Body of pancreas (tissue), 4 donors: ENCODE data around the gene CHPF2. TPM values are rescaled to one million over a fixed set of nuclear protein-coding genes. Genes with fewer than 3 reads are reported as not detected.
A peak's percentile ranks its signal among the peaks of the same experiment; 100 is the strongest.

Experiments
- ATAC-seq: fragments of 150-250 bp; one replicate; pipeline ENCODE4 v1.9.1; 2016
- DNase-seq, 4 donors: peaks; one replicate each; pipeline ENCODE4 v3.0.0-alpha.2; 2019
- H3K27ac ChIP-seq, 4 donors: fragments of 200-600 bp; sonication (generic); 1 replicate in 3 of 4; 2 replicates in 1 of 4; pipeline versions ENCODE4 v1.5.1 to v1.6.1; 2016 to 2019; ENCODE audit warnings: mild to moderate bottlenecking in 1 of 4, mixed read lengths in 1 of 4, moderate library complexity in 1 of 4
- H3K27me3 ChIP-seq, 2 donors: fragments of 200-600 bp; sonication (generic); one replicate each; pipeline ENCODE4 v1.6.0; 2016; ENCODE audit warnings: mild to moderate bottlenecking in 1 of 2
- H3K36me3 ChIP-seq, 2 donors: fragments of 200-600 bp; sonication (generic); replicated peaks in 1 of 2; 2 replicates each; pipeline ENCODE4 v1.5.1; 2016; ENCODE audit warnings: low read depth in 2 of 2; ENCODE audit not compliant: insufficient read depth in 1 of 2
- H3K4me1 ChIP-seq: fragments of 200-600 bp; sonication (generic); one replicate; pipeline ENCODE4 v1.6.0; 2016
- H3K4me3 ChIP-seq, 2 donors: fragments of 200-600 bp; sonication (generic); 1 replicate in 1 of 2; 2 replicates in 1 of 2; pipeline ENCODE4 v1.5.1; 2016 to 2019
- H3K9me3 ChIP-seq, 3 donors: fragments of 200-600 bp; sonication (generic); 1 replicate in 2 of 3; 2 replicates in 1 of 3; pipeline ENCODE4 v1.5.1; 2016
- POLR2A ChIP-seq, 3 donors: fragments of 450-650 bp; IDR thresholded peaks; one replicate each; pipeline ENCODE4 v1.6.1; 2016; ENCODE audit warnings: antibody characterized with exemption in 3 of 3, mild to moderate bottlenecking in 2 of 3
- WGBS, 2 donors: methylation state at CpG; one replicate each; pipeline ENCODE4 v1.1.5; 2017; 5-methylcytosine and 5-hydroxymethylcytosine counted together
- intact Hi-C: fragments of 100-400 bp; cut with DNase I; formaldehyde crosslinking; loops from one replicate; pipeline ENCODE4 v1.15.1; 2023
- total RNA-seq, 2 donors: library from RNA; depleted of rRNA; stranded (reverse); fragments of >200 nt; gene quantifications; one replicate each; pipeline ENCODE4 v1.1.0, GENCODE V29; 2016
- TF ChIP-seq, protein P1 (sequence below), 7 experiments: fragments of 450-650 bp in 4 of 7; fragments of 200-600 bp in 3 of 7; sonication (generic) in 3 of 7; IDR thresholded peaks; one replicate each; pipeline ENCODE4 v1.5.1; 2016 to 2019; ENCODE audit warnings: antibody characterized with exemption in 7 of 7

CHPF2 gene
- total RNA-seq, 2 donors from 2014 or later, result 24.4 to 52.1 TPM

- WGBS, 2 donors, result 3 to 13% methylated on average over 5 of the region's 5 CpGs
- no peaks in the 10 kb centered on the region for H3K27me3 ChIP-seq
- peak; percentile 62 to 82 (median 76) for DNase-seq
Observed at GRCh38 chr7:151249732-151250072, 17.4 kb downstream of the CHPF2 start.

GRCh38 chr7:151250181-151251132 is 18.2 kb downstream of the CHPF2 start:
- H3K27me3 ChIP-seq, result no peaks in the 10 kb centered on the region
- peaks cover 60% of the 10 kb centered on the region for H3K4me1 ChIP-seq
- ATAC-seq (no peak), DNase-seq (no peak)
- 56 to 70% methylated on average over 6 to 7 of the region's 7 CpGs for WGBS, 2 donors
- no peaks in the 10 kb centered on the region for H3K36me3 ChIP-seq
- intact Hi-C loops, result no loop called here
- H3K4me3 ChIP-seq, result no peak overlapping the region
- H3K9me3 ChIP-seq, result no peaks in the 10 kb centered on the region
- no peak for TF ChIP-seq POLR2A (IDR thresholded peaks at IDR 0.05)
- TF ChIP-seq, protein P1, sequence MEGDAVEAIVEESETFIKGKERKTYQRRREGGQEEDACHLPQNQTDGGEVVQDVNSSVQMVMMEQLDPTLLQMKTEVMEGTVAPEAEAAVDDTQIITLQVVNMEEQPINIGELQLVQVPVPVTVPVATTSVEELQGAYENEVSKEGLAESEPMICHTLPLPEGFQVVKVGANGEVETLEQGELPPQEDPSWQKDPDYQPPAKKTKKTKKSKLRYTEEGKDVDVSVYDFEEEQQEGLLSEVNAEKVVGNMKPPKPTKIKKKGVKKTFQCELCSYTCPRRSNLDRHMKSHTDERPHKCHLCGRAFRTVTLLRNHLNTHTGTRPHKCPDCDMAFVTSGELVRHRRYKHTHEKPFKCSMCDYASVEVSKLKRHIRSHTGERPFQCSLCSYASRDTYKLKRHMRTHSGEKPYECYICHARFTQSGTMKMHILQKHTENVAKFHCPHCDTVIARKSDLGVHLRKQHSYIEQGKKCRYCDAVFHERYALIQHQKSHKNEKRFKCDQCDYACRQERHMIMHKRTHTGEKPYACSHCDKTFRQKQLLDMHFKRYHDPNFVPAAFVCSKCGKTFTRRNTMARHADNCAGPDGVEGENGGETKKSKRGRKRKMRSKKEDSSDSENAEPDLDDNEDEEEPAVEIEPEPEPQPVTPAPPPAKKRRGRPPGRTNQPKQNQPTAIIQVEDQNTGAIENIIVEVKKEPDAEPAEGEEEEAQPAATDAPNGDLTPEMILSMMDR (IDR thresholded peaks at IDR 0.05), result no peak
- peak overlapping the region; percentile 12 to 93 (median 90) for H3K27ac ChIP-seq

More at GRCh38 chr7:151249732-151250072, 17.4 kb downstream of the CHPF2 start:
- Histone ChIP-seq H3K4me3 (no peak overlapping the region), H3K36me3 (no peaks in the 10 kb centered on the region), H3K4me1 (peaks cover 68% of the 10 kb centered on the region), H3K9me3 (no peaks in the 10 kb centered on the region), H3K27ac (peak overlapping the region; percentile 83 to 93 (median 90))
- ATAC-seq, result peak; percentile 36
- no peak for TF ChIP-seq POLR2A (IDR thresholded peaks at IDR 0.05)
- TF ChIP-seq, protein P1 (IDR thresholded peaks at IDR 0.05), result no peak
- intact Hi-C loops, result no loop called here

GRCh38 chr7:151251328-151251688 is 19.0 kb downstream of the CHPF2 start:
- intact Hi-C loops, result no loop called here
- DNase-seq, result no peak
- H3K27me3 ChIP-seq, result no peaks in the 10 kb centered on the region

GRCh38 chr7:151251689-151252560 is 19.6 kb downstream of the CHPF2 start:
- Histone ChIP-seq H3K4me3 (no peak overlapping the region), H3K36me3 (no peaks in the 10 kb centered on the region), H3K9me3 (no peaks in the 10 kb centered on the region), H3K4me1 (peaks cover 47% of the 10 kb centered on the region), H3K27me3 (no peaks in the 10 kb centered on the region), H3K27ac (peak overlapping the region; percentile 62 to 93 (median 90))
- TF ChIP-seq, protein P1 (IDR thresholded peaks at IDR 0.05), result no peak
- peak in 2 of 3 donors; percentile 49 to 55 for TF ChIP-seq POLR2A (IDR thresholded peaks at IDR 0.05)
- peak; percentile 69 to 78 (median 75) for DNase-seq
- WGBS, 2 donors, result 4 to 12% methylated on average over 21 to 63 of the region's 79 CpGs
- peak; percentile 66 for ATAC-seq
- intact Hi-C loops, result no loop called here

More at GRCh38 chr7:151251328-151251688, 19.0 kb downstream of the CHPF2 start:
- no peak for ATAC-seq
- TF ChIP-seq, protein P1 (IDR thresholded peaks at IDR 0.05), result no peak
- no peak for TF ChIP-seq POLR2A (IDR thresholded peaks at IDR 0.05)
- Histone ChIP-seq H3K27ac (peak overlapping the region in 3 of 4 donors; percentile 87 to 93 (median 93)), H3K9me3 (no peaks in the 10 kb centered on the region), H3K36me3 (no peaks in the 10 kb centered on the region), H3K4me3 (no peak overlapping the region), H3K4me1 (peaks cover 53% of the 10 kb centered on the region)
- WGBS, 2 donors, result 0 to 5% methylated on average over 2 to 17 of the region's 19 CpGs
